ENCODE results near the gene SHB.

The SHB gene

GRCh38 chr9:38086496-38086895, 17.5 kb upstream of the SHB start:
- no peak for DNase-seq (ENCODE audit: low read depth)

- no peak for DNase-seq (ENCODE audit: low read depth)
Observed at GRCh38 chr9:38085308-38085707, 16.3 kb upstream of the SHB start.

GRCh38 chr9:38084556-38084880, 15.5 kb upstream of the SHB start:
- no peak for DNase-seq (ENCODE audit: low read depth)

- no peak for DNase-seq (ENCODE audit: low read depth)
Observed at GRCh38 chr9:38083858-38084555, 15.0 kb upstream of the SHB start.

- DNase-seq (ENCODE audit: low read depth), result no peak
Observed at GRCh38 chr9:38082446-38083287, 13.6 kb upstream of the SHB start.

GRCh38 chr9:38081356-38082108, 12.5 kb upstream of the SHB start:
- DNase-seq (ENCODE audit: low read depth), result no peak

GRCh38 chr9:38079461-38080031, 10.5 kb upstream of the SHB start:
- no peak for DNase-seq (ENCODE audit: low read depth)

GRCh38 chr9:38075272-38075671, 6.2 kb upstream of the SHB start:
- no peak for DNase-seq (ENCODE audit: low read depth)

- DNase-seq (ENCODE audit: low read depth), result no peak
Observed at GRCh38 chr9:38074441-38074961, 5.5 kb upstream of the SHB start.

GRCh38 chr9:38073882-38074281, 4.9 kb upstream of the SHB start:
- no peak for DNase-seq (ENCODE audit: low read depth)

GRCh38 chr9:38071470-38072134, 2.6 kb upstream of the SHB start:
- no peak for DNase-seq (ENCODE audit: low read depth)

GRCh38 chr9:38067859-38068681, 957 bp downstream of the SHB start:
- DNase-seq (ENCODE audit: low read depth), result no peak

- no peak for DNase-seq (ENCODE audit: low read depth)
Observed at GRCh38 chr9:38066914-38067858, 1.8 kb downstream of the SHB start.

GRCh38 chr9:38066197-38066913, 2.7 kb downstream of the SHB start:
- DNase-seq (ENCODE audit: low read depth), result no peak

- no peak for DNase-seq (ENCODE audit: low read depth)
Observed at GRCh38 chr9:38065369-38066075, 3.5 kb downstream of the SHB start.

GRCh38 chr9:38064842-38065368, 4.1 kb downstream of the SHB start:
- DNase-seq (ENCODE audit: low read depth), result no peak

- no peak for DNase-seq (ENCODE audit: low read depth)
Observed at GRCh38 chr9:38063363-38063707, 5.7 kb downstream of the SHB start.
